PC-9 (cell line): ENCODE results near the gene KIAA0232. TPM values are rescaled to one million over a fixed set of nuclear protein-coding genes. Genes with fewer than 3 reads are reported as not detected.

Experiments used
- BruUV-seq: library from RNA; stranded (reverse); fragments of 400-500 nt; replicated peaks from 2 replicates; lab custom pipeline; 2021; lab: Mats Ljungman, UMichigan
- CTCF ChIA-PET: fragments of 300-600 bp; sonication (Branson Sonifier 250); formaldehyde crosslinking; loops from one replicate; lab custom pipeline; 2022; ENCODE audit warnings: antibody characterized with exemption; lab: Charles Lee
- POLR2A ChIA-PET: fragments of 300-600 bp; sonication (Branson Sonifier 250); formaldehyde crosslinking; loops from one replicate; lab custom pipeline; 2022; ENCODE audit warnings: antibody characterized with exemption; ENCODE audit not compliant: unreplicated experiment; lab: Charles Lee
- DNase-seq, 2 experiments: peaks; one replicate each; pipeline versions ENCODE4 v3.0.0 to v3.0.0-alpha.2; 2015 to 2022; ENCODE audit warnings: mixed read lengths in 1 of 2
- H2AFZ ChIP-seq: fragments of 200-600 bp; sonication (generic); 2 replicates; pipeline ENCODE4 v1.8.1; 2017; ENCODE audit warnings: antibody characterized with exemption
- H3F3A ChIP-seq: fragments of 200-600 bp; sonication (generic); 2 replicates; pipeline ENCODE4 v1.8.1; 2017; ENCODE audit warnings: antibody characterized with exemption, mild to moderate bottlenecking, low read depth; ENCODE audit not compliant: insufficient read depth
- H3K27ac ChIP-seq: fragments of 200-600 bp; sonication (generic); 2 replicates; pipeline ENCODE4 v1.6.1; 2016; ENCODE audit warnings: mixed run types
- H3K27me3 ChIP-seq: fragments of 200-600 bp; sonication (generic); 2 replicates; pipeline ENCODE4 v1.6.1; 2016; ENCODE audit warnings: low read depth, mixed run types; ENCODE audit not compliant: insufficient read depth
- H3K36me3 ChIP-seq: fragments of 200-600 bp; sonication (generic); 2 replicates; pipeline ENCODE4 v1.6.1; 2016; ENCODE audit warnings: low read depth, mixed run types
- H3K4me1 ChIP-seq: fragments of 200-600 bp; sonication (generic); replicated peaks from 2 replicates; pipeline ENCODE4 v1.6.1; 2016; ENCODE audit warnings: mixed run types; ENCODE audit not compliant: insufficient read depth
- H3K4me2 ChIP-seq: fragments of 200-600 bp; sonication (generic); 2 replicates; pipeline ENCODE4 v1.6.1; 2017; ENCODE audit warnings: mixed run types
- H3K4me3 ChIP-seq: fragments of 200-600 bp; sonication (generic); 2 replicates; pipeline ENCODE4 v1.6.1; 2016; ENCODE audit warnings: mixed run types
- H3K79me2 ChIP-seq: fragments of 200-600 bp; sonication (generic); 2 replicates; pipeline ENCODE4 v1.6.1; 2017; ENCODE audit warnings: low read depth, mixed run types
- H3K9me2 ChIP-seq: fragments of 200-600 bp; sonication (generic); 2 replicates; pipeline ENCODE4 v1.8.1; 2017; ENCODE audit warnings: mild to moderate bottlenecking; ENCODE audit not compliant: insufficient read depth
- H3K9me3 ChIP-seq: fragments of 200-600 bp; sonication (generic); 2 replicates; pipeline ENCODE4 v1.8.1; 2016; ENCODE audit warnings: low read depth; ENCODE audit not compliant: insufficient read depth
- H4K20me1 ChIP-seq: fragments of 200-600 bp; sonication (generic); 2 replicates; pipeline ENCODE4 v1.8.1; 2017; ENCODE audit not compliant: insufficient read depth
- CTCF ChIP-seq: fragments of 200-600 bp; sonication (generic); conservative IDR thresholded peaks from 2 replicates; pipeline ENCODE4 v1.6.1; 2017; ENCODE audit warnings: mixed run types, antibody characterized with exemption, mild to moderate bottlenecking, moderate library complexity
- EZH2 ChIP-seq: fragments of 200-600 bp; sonication (generic); IDR thresholded peaks from 2 replicates; pipeline ENCODE4 v1.8.0; 2017; ENCODE audit warnings: antibody characterized with exemption, low read depth
- intact Hi-C: fragments of 100-400 bp; cut with micrococcal nuclease; formaldehyde crosslinking; loops from one replicate; pipeline ENCODE4 v1.10.0; 2022; ENCODE audit not compliant: unreplicated experiment
- total RNA-seq: library from RNA; stranded (reverse); gene quantifications from 2 replicates; pipeline ENCODE4 v1.2.3, GENCODE V29; 2021

Gene KIAA0232
- total RNA-seq, 1 experiment from 2014 or later: 24.7 TPM

GRCh38 chr4:6916587-6917460 lies 134.3 kb downstream of the KIAA0232 start:
- Histone ChIP-seq H3F3A (peaks cover 39% of the 10 kb centered on the region; the same call in 1 of the 2 replicates), H3K9me3 (no peaks in the 10 kb centered on the region), H3K4me1 (peaks cover 39% of the 10 kb centered on the region), H3K27ac (peak overlapping the region; percentile 86), H3K27me3 (no peaks in the 10 kb centered on the region), H2AFZ (no peak overlapping the region), H3K9me2 (no peaks in the 10 kb centered on the region), H3K4me2 (peak overlapping the region; percentile 70), H4K20me1 (no peaks in the 10 kb centered on the region), H3K36me3 (no peaks in the 10 kb centered on the region), H3K4me3 (peak overlapping the region; percentile 11; the same call in 1 of the 2 replicates), H3K79me2 (peaks cover 18% of the 10 kb centered on the region)
- intact Hi-C loops: loop anchor here (1.0 kb wide), 3 partner anchors 25 to 197 kb away; no protein-coding TSS in a partner anchor
- ChIA-PET CTCF (interaction anchor here (0.6 to 0.9 kb wide), 4 partner anchors 37 to 151 kb away, joined by 3 to 6 read pairs (median 5); partner anchors contain the start of gene GRPEL1), POLR2A (interaction anchor here (0.7 kb wide), 1 partner anchor 68 kb away, joined by 3 read pairs; no protein-coding TSS in a partner anchor)
- no TSS peak for BruUV-seq
- peak; percentile 62 to 79 for DNase-seq
- TF ChIP-seq EZH2 (no peak), CTCF (no peak)

GRCh38 chr4:6917461-6918271 lies 135.1 kb downstream of the KIAA0232 start:
- H2AFZ ChIP-seq: no peak overlapping the region
- H3K36me3 ChIP-seq: no peaks in the 10 kb centered on the region
- no peaks in the 10 kb centered on the region for H4K20me1 ChIP-seq
- H3F3A ChIP-seq: peaks cover 39% of the 10 kb centered on the region; the same call in 1 of the 2 replicates
- H3K27ac ChIP-seq: peak overlapping the region; percentile 86
- ChIA-PET CTCF (interaction anchor here (0.6 to 0.9 kb wide), 4 partner anchors 36 to 151 kb away, joined by 3 to 6 read pairs (median 5); partner anchors contain the start of gene GRPEL1), POLR2A (interaction anchor here (0.7 kb wide), 1 partner anchor 67 kb away, joined by 3 read pairs; no protein-coding TSS in a partner anchor)
- peak overlapping the region; percentile 70 for H3K4me2 ChIP-seq
- H3K9me2 ChIP-seq: no peaks in the 10 kb centered on the region
- no TSS peak for BruUV-seq
- peak; percentile 63 for TF ChIP-seq CTCF
- TF ChIP-seq EZH2: no peak
- peak; percentile 85 to 92 for DNase-seq
- peaks cover 39% of the 10 kb centered on the region for H3K4me1 ChIP-seq
- peak overlapping the region; percentile 11; the same call in 1 of the 2 replicates for H3K4me3 ChIP-seq
- H3K79me2 ChIP-seq: peaks cover 18% of the 10 kb centered on the region
- no peaks in the 10 kb centered on the region for H3K9me3 ChIP-seq
- intact Hi-C loops: loop anchor here (1.0 kb wide), 1 partner anchor 82 kb away; no protein-coding TSS in a partner anchor
- no peaks in the 10 kb centered on the region for H3K27me3 ChIP-seq

GRCh38 chr4:6918338-6918737 lies 135.8 kb downstream of the KIAA0232 start:
- no peaks in the 10 kb centered on the region for H3K9me3 ChIP-seq
- no peaks in the 10 kb centered on the region for H3K9me2 ChIP-seq
- TF ChIP-seq EZH2 (no peak), CTCF (no peak)
- peak overlapping the region; percentile 70 for H3K4me2 ChIP-seq
- H3K4me3 ChIP-seq: no peak overlapping the region
- H4K20me1 ChIP-seq: no peaks in the 10 kb centered on the region
- H3K4me1 ChIP-seq: peaks cover 39% of the 10 kb centered on the region
- intact Hi-C loops: no loop called here
- H3K36me3 ChIP-seq: no peaks in the 10 kb centered on the region
- CTCF ChIA-PET: no interaction called here
- peak overlapping the region; percentile 86 for H3K27ac ChIP-seq
- H3K27me3 ChIP-seq: no peaks in the 10 kb centered on the region
- peaks cover 18% of the 10 kb centered on the region for H3K79me2 ChIP-seq
- H3F3A ChIP-seq: peaks cover 39% of the 10 kb centered on the region; the same call in 1 of the 2 replicates
- no TSS peak for BruUV-seq
- POLR2A ChIA-PET: no interaction called here
- no peak for DNase-seq
- no peak overlapping the region for H2AFZ ChIP-seq
